ENCODE results near the gene ABCC11.

Gene ABCC11

DNA sequence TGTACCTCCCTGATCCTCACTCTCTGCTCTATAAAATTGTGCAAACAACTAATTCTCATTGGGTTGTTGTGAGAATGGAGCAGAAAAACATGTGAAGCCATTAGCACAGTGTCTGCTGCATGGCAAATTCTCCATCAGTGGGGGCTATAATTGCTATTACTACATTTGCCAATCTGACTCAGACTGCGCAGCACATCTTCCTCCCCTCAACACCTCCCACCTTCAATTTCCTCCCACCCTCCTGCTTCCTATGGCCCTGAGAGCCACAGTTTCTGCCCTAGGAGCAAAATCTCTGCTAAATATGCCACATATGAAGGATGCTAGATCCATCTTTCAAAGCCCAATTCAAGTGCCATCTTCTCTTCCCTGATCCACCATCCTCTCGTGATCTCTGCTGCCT, 128.5 kb downstream of the ABCC11 start:
- TF ChIP-seq, protein P1, sequence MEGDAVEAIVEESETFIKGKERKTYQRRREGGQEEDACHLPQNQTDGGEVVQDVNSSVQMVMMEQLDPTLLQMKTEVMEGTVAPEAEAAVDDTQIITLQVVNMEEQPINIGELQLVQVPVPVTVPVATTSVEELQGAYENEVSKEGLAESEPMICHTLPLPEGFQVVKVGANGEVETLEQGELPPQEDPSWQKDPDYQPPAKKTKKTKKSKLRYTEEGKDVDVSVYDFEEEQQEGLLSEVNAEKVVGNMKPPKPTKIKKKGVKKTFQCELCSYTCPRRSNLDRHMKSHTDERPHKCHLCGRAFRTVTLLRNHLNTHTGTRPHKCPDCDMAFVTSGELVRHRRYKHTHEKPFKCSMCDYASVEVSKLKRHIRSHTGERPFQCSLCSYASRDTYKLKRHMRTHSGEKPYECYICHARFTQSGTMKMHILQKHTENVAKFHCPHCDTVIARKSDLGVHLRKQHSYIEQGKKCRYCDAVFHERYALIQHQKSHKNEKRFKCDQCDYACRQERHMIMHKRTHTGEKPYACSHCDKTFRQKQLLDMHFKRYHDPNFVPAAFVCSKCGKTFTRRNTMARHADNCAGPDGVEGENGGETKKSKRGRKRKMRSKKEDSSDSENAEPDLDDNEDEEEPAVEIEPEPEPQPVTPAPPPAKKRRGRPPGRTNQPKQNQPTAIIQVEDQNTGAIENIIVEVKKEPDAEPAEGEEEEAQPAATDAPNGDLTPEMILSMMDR (IDR thresholded peaks at IDR 0.05; ENCODE audit: control extremely low read depth, extremely low read depth, low read depth, missing control alignments) = no peak
- ChIA-PET POLR2A (no interaction called here), CTCF (interaction anchor here (1.3 to 4.4 kb wide), 4 partner anchors 10 to 1170 kb away, joined by 4 to 33 read pairs (median 6); partner anchors contain the start of gene NETO2)
- no peak for DNase-seq (ENCODE audit: extremely low spot score)

DNA sequence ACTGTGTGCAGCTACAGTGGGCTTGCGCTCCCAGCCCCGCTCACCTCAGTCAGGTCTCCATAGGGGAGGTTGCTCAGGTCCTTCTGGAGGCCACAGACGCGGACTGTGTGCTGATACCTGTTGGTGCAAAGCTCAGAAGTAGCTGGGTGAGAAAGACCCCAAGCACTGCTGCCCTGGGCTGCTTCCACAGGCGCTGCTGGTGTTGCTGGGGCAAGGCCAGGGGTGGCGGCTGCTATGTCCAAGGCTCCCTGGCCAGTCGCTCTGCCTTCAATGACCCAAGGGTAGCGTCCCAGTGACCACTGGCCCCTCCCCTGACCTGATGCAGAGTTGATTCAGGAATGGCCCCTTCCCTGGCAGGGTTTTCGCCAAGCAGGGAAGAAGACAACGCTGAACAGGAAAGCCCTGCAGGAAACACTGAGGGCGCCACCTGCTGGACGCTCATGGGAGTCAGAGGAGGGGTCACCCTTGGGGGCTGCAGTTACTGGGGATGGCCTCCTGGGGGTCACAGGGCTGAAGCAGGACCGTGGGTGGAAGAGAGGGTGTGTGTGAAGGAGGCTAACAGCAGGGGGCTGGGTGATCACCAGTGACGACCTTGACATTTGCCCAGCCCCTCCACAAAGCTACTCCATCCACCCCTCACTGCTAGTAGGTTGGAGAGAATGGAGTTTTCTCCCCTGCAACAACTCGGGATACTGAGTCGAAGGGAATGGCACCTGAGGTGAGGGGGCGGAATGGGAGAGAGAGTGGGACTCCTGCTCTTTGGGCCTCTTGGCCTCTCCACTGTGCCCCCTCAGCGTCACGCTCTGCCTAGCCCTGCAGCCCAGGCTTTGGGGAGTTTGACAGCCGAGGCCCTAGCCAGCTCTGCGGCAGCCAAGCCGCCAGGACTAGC, 129.9 kb downstream of the ABCC11 start:
- ChIA-PET POLR2A (no interaction called here), CTCF (interaction anchor here (0.8 to 4.4 kb wide), 17 partner anchors 8 to 1169 kb away, joined by 3 to 33 read pairs (median 4); partner anchors contain the start of gene NETO2)
- peak; percentile 85 for DNase-seq (ENCODE audit: extremely low spot score)
- TF ChIP-seq, protein P1 (IDR thresholded peaks at IDR 0.05; ENCODE audit: control extremely low read depth, extremely low read depth, low read depth, missing control alignments) = peak; percentile 81
